SK-N-SH (cell line): Measurements from ENCODE around the gene MSANTD3.

ENCODE experiments used
- EZH2phosphoT487 ChIP-seq: fragments of 200-600 bp; sonication (generic); IDR thresholded peaks from 2 replicates; pipeline ENCODE4 v1.6.1; 2017; ENCODE audit warnings: low read depth, mixed run types, mild to moderate bottlenecking, antibody characterized with exemption, moderate library complexity, borderline replicate concordance
- PBX3 ChIP-seq: IDR thresholded peaks from 2 replicates; pipeline ENCODE4; 2012
- TAF1 ChIP-seq: IDR thresholded peaks from 2 replicates; pipeline ENCODE4 v1.6.1; 2012; ENCODE audit warnings: low read depth, mild to moderate bottlenecking, low read length, moderate library complexity, borderline replicate concordance

GRCh38 chr9:100465274-100465673 lies 38.3 kb downstream of the MSANTD3 start:
- no peak for TF ChIP-seq PBX3
- no peak for TF ChIP-seq TAF1
- TF ChIP-seq EZH2phosphoT487: no peak
